RWPE1 (cell line): ENCODE data around the gene PITPNM3.

Source experiments
- CTCF ChIA-PET: fragments of 350-600 bp; sonication (Branson Sonifier 250); formaldehyde crosslinking; extraction: SDS; loops from one replicate; lab custom pipeline; 2021; lab: Yijun Ruan, JAX
- POLR2A ChIA-PET: fragments of 400-600 bp; formaldehyde crosslinking; extraction: SDS; loops from one replicate; lab custom pipeline; 2020; ENCODE audit warnings: antibody characterized with exemption; ENCODE audit not compliant: low non-redundant PET; lab: Yijun Ruan, JAX
- DNase-seq: peaks from one replicate; pipeline ENCODE4 v3.0.0; 2012; ENCODE audit warnings: low spot score
- H3K27ac ChIP-seq: fragments of 450-650 bp; 2 replicates; pipeline ENCODE4 v1.5.1; 2017
- CTCF ChIP-seq: fragments of 450-650 bp; conservative IDR thresholded peaks from 2 replicates; pipeline ENCODE4 v1.5.1; 2017; ENCODE audit warnings: low read depth, mild to moderate bottlenecking

Gene PITPNM3

GRCh38 chr17:6439951-6440350 lies 116.4 kb downstream of the PITPNM3 start:
- ChIA-PET POLR2A (no interaction called here), CTCF (no interaction called here)
- H3K27ac ChIP-seq = no peak overlapping the region
- DNase-seq = no peak
- TF ChIP-seq CTCF = no peak

DNA sequence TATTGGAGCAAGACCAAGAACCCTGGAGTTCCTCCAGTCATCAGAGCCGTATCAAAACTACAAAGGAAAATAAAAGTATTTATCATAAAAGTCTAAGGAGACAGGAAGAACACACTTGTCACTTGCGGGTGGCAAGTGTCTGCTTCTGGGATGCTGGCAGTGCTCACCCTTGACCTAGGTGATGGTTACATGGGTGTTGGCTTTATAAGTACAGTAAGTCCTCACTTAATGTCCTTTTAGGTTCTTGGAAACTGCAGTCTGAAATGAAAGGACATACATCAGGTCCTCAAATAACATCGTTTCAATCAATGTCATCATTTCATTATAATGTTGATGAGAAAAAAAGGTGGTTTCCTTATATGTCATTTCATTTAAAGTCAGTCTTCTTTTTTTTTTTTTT lies 118.4 kb downstream of the PITPNM3 start:
- ChIA-PET POLR2A (no interaction called here), CTCF (interaction anchor here (0.6 kb wide), 2 partner anchors 34 to 142 kb away, joined by 3 read pairs; no protein-coding TSS in a partner anchor)
- no peak for TF ChIP-seq CTCF
- H3K27ac ChIP-seq = no peak overlapping the region
- no peak for DNase-seq

DNA sequence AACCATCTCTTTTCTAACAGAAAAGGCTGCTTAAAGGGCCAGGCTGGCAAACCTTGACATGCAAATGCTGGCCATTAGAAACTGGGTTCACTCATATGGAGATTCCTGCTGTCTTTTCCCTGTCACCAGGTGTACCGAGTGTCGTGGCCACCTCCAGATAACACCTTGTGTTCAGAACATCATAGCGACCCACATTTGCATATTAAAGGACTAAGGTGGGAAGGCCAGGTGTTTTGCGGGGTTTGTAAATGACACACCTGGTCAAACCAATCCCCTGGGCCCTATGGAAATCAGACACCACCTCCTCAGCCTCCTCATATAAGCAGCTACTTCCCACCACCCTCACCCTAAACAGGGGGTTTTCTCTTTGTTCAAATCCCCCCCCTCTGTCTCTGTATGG lies 118.9 kb downstream of the PITPNM3 start:
- no peak for TF ChIP-seq CTCF
- no peak for DNase-seq
- no peak overlapping the region for H3K27ac ChIP-seq
- ChIA-PET POLR2A (no interaction called here), CTCF (no interaction called here)

- CTCF ChIA-PET = interaction anchor here (0.6 to 1.3 kb wide), 8 partner anchors 14 to 1320 kb away, joined by 3 to 4 read pairs (median 3); partner anchors contain the start of genes MIS12 and USP6
- peak; percentile 74 for DNase-seq
- POLR2A ChIA-PET = no interaction called here
- no peak overlapping the region for H3K27ac ChIP-seq
- peak; percentile 82 for TF ChIP-seq CTCF
Observed at GRCh38 chr17:6435968-6436367, 120.4 kb downstream of the PITPNM3 start.

- TF ChIP-seq CTCF = no peak
- CTCF ChIA-PET = interaction anchor here (0.6 to 1.3 kb wide), 3 partner anchors 842 to 986 kb away, joined by 3 to 4 read pairs (median 3); no protein-coding TSS in a partner anchor
- H3K27ac ChIP-seq = no peak within 1 kb of the TSS
- no peak for DNase-seq
- POLR2A ChIA-PET = no interaction called here
Observed at GRCh38 chr17:6435051-6435450, 121.3 kb downstream of the PITPNM3 start, which contains the start of gene AIPL1. TSS of gene AIPL1 (minus strand) at chr17:6435121. CDS start at chr17:6435104, 17 bp downstream.

GRCh38 chr17:6430769-6431168 lies 125.6 kb downstream of the PITPNM3 start:
- no peak for TF ChIP-seq CTCF
- ChIA-PET POLR2A (no interaction called here), CTCF (no interaction called here)
- H3K27ac ChIP-seq = no peak overlapping the region
- no peak for DNase-seq
